Endothelial cell of umbilical vein (primary cell): Measurements from ENCODE around the gene SH3PXD2A. TPM values are rescaled to one million over a fixed set of nuclear protein-coding genes. Genes with fewer than 3 reads are reported as not detected.

Source experiments
- BruUV-seq: library from RNA; stranded (reverse); fragments of 400-500 nt; replicated peaks from 2 replicates; lab custom pipeline; 2021; lab: Mats Ljungman, UMichigan
- CTCF ChIA-PET: fragments of 300-600, 350-600 bp; sonication (Branson Sonifier 250); formaldehyde crosslinking; loops from one replicate; lab custom pipeline; 2021; ENCODE audit warnings: antibody characterized with exemption, inconsistent platforms; lab: Charles Lee
- POLR2A ChIA-PET: fragments of 300-600, 350-600 bp; sonication (Branson Sonifier 250); formaldehyde crosslinking; loops from one replicate; lab custom pipeline; 2021; ENCODE audit warnings: antibody characterized with exemption, inconsistent platforms; lab: Charles Lee
- DNase-seq: peaks from one replicate; pipeline ENCODE4 v3.0.0-alpha.2; 2011; ENCODE audit warnings: low read depth, low spot score
- FAIRE-seq: peaks from 2 replicates; lab custom pipeline; 2011; peaks lifted over from hg19 to GRCh38; lab: Jason Lieb, UNC
- H2AFZ ChIP-seq: 2 replicates; pipeline ENCODE4 v1.6.0; 2012; ENCODE audit warnings: low read depth, low read length, control low read depth, inconsistent platforms
- H3K27ac ChIP-seq: 2 replicates; pipeline ENCODE4 v1.5.1; 2011; ENCODE audit warnings: low read depth, mild to moderate bottlenecking, control low read depth, low read length, moderate library complexity; ENCODE audit not compliant: insufficient read depth
- H3K27me3 ChIP-seq, 2 experiments: 2 replicates each; pipeline versions ENCODE4 v1.6.0 to v1.6.1; 2011; ENCODE audit warnings: low read length in 2 of 2, mixed read lengths in 1 of 2; ENCODE audit not compliant: control insufficient read depth in 2 of 2, insufficient read depth in 2 of 2
- H3K36me3 ChIP-seq, 2 experiments: 2 replicates in 1 of 2; 3 replicates in 1 of 2; pipeline ENCODE4 v1.5.1; 2011; ENCODE audit warnings: low read length in 2 of 2, mild to moderate bottlenecking in 1 of 2, moderate library complexity in 1 of 2; ENCODE audit not compliant: control insufficient read depth in 2 of 2, insufficient read depth in 2 of 2; ENCODE audit errors: extremely low read depth in 1 of 2
- H3K4me1 ChIP-seq: 3 replicates; pipeline ENCODE4 v1.5.1; 2011; ENCODE audit warnings: mild to moderate bottlenecking, low read length; ENCODE audit not compliant: control insufficient read depth, insufficient read depth; ENCODE audit errors: extremely low read depth
- H3K4me2 ChIP-seq: 2 replicates; pipeline ENCODE4 v1.6.1; 2011; ENCODE audit warnings: low read length, control low read depth, mixed read lengths; ENCODE audit not compliant: insufficient read depth
- H3K4me3 ChIP-seq, 3 experiments: fragments of 200-600 bp in 1 of 3; sonication (generic), shearing (Covaris generic) in 1 of 3; replicated peaks in 1 of 3; 2 replicates each; pipeline ENCODE4 v1.5.1; 2011 to 2016; ENCODE audit warnings: control low read depth in 3 of 3, low read length in 3 of 3, mild to moderate bottlenecking in 2 of 3, inconsistent platforms in 1 of 3, low read depth in 1 of 3, moderate library complexity in 1 of 3; ENCODE audit not compliant: insufficient read depth in 1 of 3
- H3K79me2 ChIP-seq: 2 replicates; pipeline ENCODE4 v1.6.0; 2012; ENCODE audit warnings: low read length, inconsistent platforms; ENCODE audit not compliant: control insufficient read depth, insufficient read depth
- H3K9ac ChIP-seq: replicated peaks from 2 replicates; pipeline ENCODE3; 2011; ENCODE audit warnings: low read length, control low read depth; ENCODE audit not compliant: insufficient read depth; ENCODE audit errors: extremely low read depth
- H3K9me1 ChIP-seq: replicated peaks from 3 replicates; pipeline ENCODE4 v1.6.0; 2011; ENCODE audit warnings: mild to moderate bottlenecking, low read length; ENCODE audit not compliant: control insufficient read depth, insufficient read depth; ENCODE audit errors: extremely low read depth
- H3K9me3 ChIP-seq: replicated peaks from 2 replicates; pipeline ENCODE4 v1.5.1; 2012; ENCODE audit warnings: low read length, inconsistent platforms; ENCODE audit not compliant: control insufficient read depth, insufficient read depth
- H4K20me1 ChIP-seq: replicated peaks from 2 replicates; pipeline ENCODE3; 2011; ENCODE audit warnings: mild to moderate bottlenecking, low read length; ENCODE audit not compliant: control insufficient read depth, insufficient read depth; ENCODE audit errors: extremely low read depth
- EZH2 ChIP-seq: IDR thresholded peaks from 2 replicates; pipeline ENCODE4 v1.6.1; 2012; ENCODE audit warnings: borderline replicate concordance, low read depth, mild to moderate bottlenecking, moderate library complexity, low read length, inconsistent platforms; ENCODE audit not compliant: severe bottlenecking
- GATA2 ChIP-seq: IDR thresholded peaks from 2 replicates; pipeline ENCODE4 v1.7.0; 2011; ENCODE audit warnings: low read depth, mild to moderate bottlenecking, moderate library complexity, mixed read lengths, low read length; ENCODE audit not compliant: insufficient read length, insufficient read depth
- MYC ChIP-seq: IDR thresholded peaks from one replicate; pipeline ENCODE4 v1.6.1; 2011; ENCODE audit warnings: mild to moderate bottlenecking, low read depth, low read length
- dilution Hi-C: fragments of 300-500 bp; cut with MboI; formaldehyde crosslinking; loops from one replicate; pipeline ENCODE4 v1.15.0; 2019; ENCODE audit warnings: low sequenced_read_pairs; ENCODE audit not compliant: extremely low pct_ligation_motif_present
- intact Hi-C: fragments of 100-400 bp; cut with micrococcal nuclease; formaldehyde crosslinking; loops from one replicate; pipeline ENCODE4 v1.10.0; 2022
- polyA plus RNA-seq, 4 experiments: library from polyadenylated mRNA; depleted of rRNA in 3 of 4; stranded (reverse) in 3 of 4; unstranded in 1 of 4; fragments of >200 nt; gene quantifications; 2 replicates each; pipeline versions ENCODE4 v1.2.1 to v1.2.3, GENCODE V29; 2011 to 2012; ENCODE audit warnings: missing spikeins in 1 of 4
- total RNA-seq: library from RNA; stranded (reverse); gene quantifications from 2 replicates; pipeline ENCODE4 v1.2.3, GENCODE V29; 2021
- TF ChIP-seq, protein P1 (sequence below): IDR thresholded peaks from 2 replicates; pipeline ENCODE4 v1.6.1; 2011; ENCODE audit not compliant: insufficient read depth, insufficient read length

Gene SH3PXD2A
- total and polyA plus RNA-seq, 2 donors (not counting 3 experiments of a cell fraction or from before 2014, with no cell fraction given), result 1.4 to 5.1 TPM

DNA sequence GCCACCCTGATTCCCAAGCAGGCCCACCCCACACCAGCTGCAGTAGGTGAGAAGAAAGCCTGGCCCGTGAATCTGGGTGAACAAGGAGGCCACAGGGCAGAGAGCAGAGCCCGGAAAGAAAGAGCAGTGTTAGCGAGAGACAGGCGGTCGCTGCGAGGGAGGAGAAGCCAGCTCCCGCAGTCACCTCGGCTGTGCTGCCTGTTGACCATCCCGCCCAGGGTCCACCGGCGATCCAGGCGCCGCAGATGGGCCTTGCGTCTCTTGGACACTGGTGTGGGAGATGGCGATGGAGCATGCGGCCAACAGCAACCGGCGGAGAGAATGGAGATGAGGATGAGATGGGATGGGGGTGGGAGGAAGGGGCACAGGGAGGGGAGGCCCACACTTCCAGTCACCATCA lies 233.1 kb downstream of the SH3PXD2A start:
- no peaks in the 10 kb centered on the region for H3K9me3 ChIP-seq
- intact Hi-C loops, result no loop called here
- no peak overlapping the region for H3K9ac ChIP-seq
- no peak overlapping the region for H3K4me2 ChIP-seq
- H3K27ac ChIP-seq, result no peak overlapping the region
- no peak for FAIRE-seq
- CTCF ChIA-PET, result interaction anchor here (1.9 kb wide), 1 partner anchor 64 kb away, joined by 4 read pairs; no protein-coding TSS in a partner anchor
- H3K27me3 ChIP-seq, result no peaks in the 10 kb centered on the region
- H3K4me3 ChIP-seq, result no peak overlapping the region
- no peak for TF ChIP-seq GATA2
- TF ChIP-seq MYC, result no peak
- TF ChIP-seq, protein P1, sequence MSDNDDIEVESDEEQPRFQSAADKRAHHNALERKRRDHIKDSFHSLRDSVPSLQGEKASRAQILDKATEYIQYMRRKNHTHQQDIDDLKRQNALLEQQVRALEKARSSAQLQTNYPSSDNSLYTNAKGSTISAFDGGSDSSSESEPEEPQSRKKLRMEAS, result no peak
- no peak for DNase-seq
- no peaks in the 10 kb centered on the region for H3K36me3 ChIP-seq
- no peak overlapping the region for H2AFZ ChIP-seq
- BruUV-seq, result no TSS peak
- H3K4me1 ChIP-seq, result no peaks in the 10 kb centered on the region
- POLR2A ChIA-PET, result no interaction called here
- no peaks in the 10 kb centered on the region for H4K20me1 ChIP-seq
- no peaks in the 10 kb centered on the region for H3K9me1 ChIP-seq
- no peaks in the 10 kb centered on the region for H3K79me2 ChIP-seq
- dilution Hi-C loops, result no loop called here

DNA sequence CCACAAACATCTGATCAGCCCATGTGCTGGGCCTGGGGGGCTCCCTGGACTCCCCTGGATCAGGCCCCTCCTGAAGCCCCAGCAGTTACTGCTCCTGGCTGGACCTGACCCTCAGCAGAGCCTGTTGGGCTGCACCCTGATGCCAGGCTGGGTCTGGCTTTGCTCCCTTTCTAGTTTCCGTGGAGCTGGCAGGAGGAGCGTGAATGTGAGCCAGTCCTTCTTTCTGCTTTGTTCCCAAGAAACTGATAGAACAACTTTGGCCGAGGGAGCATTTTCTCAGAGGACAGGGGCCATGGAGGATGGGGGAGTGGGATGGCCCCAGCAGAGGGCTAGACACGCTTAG lies 233.6 kb downstream of the SH3PXD2A start:
- POLR2A ChIA-PET, result no interaction called here
- FAIRE-seq (no peak), DNase-seq (no peak)
- Histone ChIP-seq H3K4me1 (no peaks in the 10 kb centered on the region), H3K4me2 (no peak overlapping the region), H3K9me1 (no peaks in the 10 kb centered on the region), H3K27ac (no peak overlapping the region), H3K27me3 (no peaks in the 10 kb centered on the region), H3K9ac (no peak overlapping the region), H3K4me3 (no peak overlapping the region), H4K20me1 (no peaks in the 10 kb centered on the region), H3K9me3 (no peaks in the 10 kb centered on the region), H3K79me2 (no peaks in the 10 kb centered on the region), H3K36me3 (no peaks in the 10 kb centered on the region), H2AFZ (no peak overlapping the region)
- CTCF ChIA-PET, result interaction anchor here (0.6 to 1.9 kb wide), 3 partner anchors 16 to 65 kb away, joined by 3 to 4 read pairs (median 4); no protein-coding TSS in a partner anchor
- no peak for TF ChIP-seq EZH2
- dilution Hi-C loops, result no loop called here
- no TSS peak for BruUV-seq
- intact Hi-C loops, result no loop called here
